ENCODE data around the gene PMEL. TPM values are rescaled to one million over a fixed set of nuclear protein-coding genes. Genes with fewer than 3 reads are reported as not detected.
A peak's percentile ranks its signal among the peaks of the same experiment; 100 is the strongest.

The PMEL gene
- total and polyA plus RNA-seq, 2 of the 8 experiments (the other 6 are each of a cell fraction or from before 2014, with no cell fraction given) = 120 to 382 TPM

GRCh38 chr12:55955800-55956508 is 9.9 kb downstream of the PMEL start (continued):
- TF ChIP-seq KDM1A (IDR thresholded peaks at IDR 0.05; ENCODE audit: borderline replicate concordance, low read length) = no peak
- peak; percentile 48; the same call in 1 of the 2 replicates for TF ChIP-seq JUND (IDR thresholded peaks at IDR 0.05; ENCODE audit: low read length)
- TF ChIP-seq CHD1 (IDR thresholded peaks at IDR 0.05; ENCODE audit: low read depth, low read length) = no peak
- no peak for TF ChIP-seq CEBPB (IDR thresholded peaks at IDR 0.05; ENCODE audit: low read depth, low read length)
- no peak for TF ChIP-seq USF2 (IDR thresholded peaks at IDR 0.05; ENCODE audit: low read length)
- no peak for TF ChIP-seq SRF (IDR thresholded peaks at IDR 0.05; ENCODE audit: low read depth, low read length)

Measured in H1 (cell line).